ENCODE results near the gene LAMTOR5. TPM values are rescaled to one million over a fixed set of nuclear protein-coding genes. Genes with fewer than 3 reads are reported as not detected.

LAMTOR5 gene
- total RNA-seq, 2 experiments from 2014 or later = 105 to 108 TPM

GRCh38 chr1:110355321-110355720, 52.2 kb downstream of the LAMTOR5 start:
- Histone ChIP-seq H3K27me3 (ENCODE audit: control insufficient read depth in 1 of 2, insufficient read depth in 2 of 2, low read length in 2 of 2) (no peaks in the 10 kb centered on the region), H3K4me1 (ENCODE audit: insufficient read depth, low read length) (peaks cover 5% of the 10 kb centered on the region), H3K4me3 (ENCODE audit: low read length) (no peak overlapping the region), H3K27ac (ENCODE audit: low read depth in 1 of 2, low read length in 2 of 2) (no peak overlapping the region), H3K9me3 (ENCODE audit: control insufficient read depth in 1 of 2, insufficient read depth in 1 of 2, low read length in 2 of 2) (no peaks in the 10 kb centered on the region), H3K36me3 (ENCODE audit: insufficient read depth, low read length) (peaks cover 4% of the 10 kb centered on the region)
- POLR2A ChIA-PET = no interaction called here
- Mint-ChIP-seq H3K27me3 (no peaks in the 10 kb centered on the region), H3K4me1 (ENCODE audit: low read depth) (peaks cover 43% of the 10 kb centered on the region), H3K4me3 (no peak overlapping the region), H3K27ac (peak overlapping the region; percentile 49), H3K36me3 (ENCODE audit: low read depth) (peaks cover 39% of the 10 kb centered on the region), H3K9me3 (no peaks in the 10 kb centered on the region)
- ATAC-seq (ENCODE audit: poor library complexity) (no peak), DNase-seq (no peak)
- CTCF ChIA-PET = no interaction called here
- TF ChIP-seq CTCF (IDR thresholded peaks at IDR 0.05) = no peak
- intact Hi-C loops (cut with DNase I, micrococcal nuclease) = no loop called here

Other genes starting within 250 kb of the LAMTOR5 start
- gene KCNC4, start 197.4 kb downstream of the LAMTOR5 start, total RNA-seq = 10 to 100 TPM; 16.5 to 17.7 TPM
- 10 to 100 TPM; 49.4 to 49.7 TPM for gene RBM15, start 68.3 kb downstream of the LAMTOR5 start, total RNA-seq
- gene SLC16A4, start 16.7 kb downstream of the LAMTOR5 start, total RNA-seq = not detected
- not detected for gene PROK1, start 43.5 kb upstream of the LAMTOR5 start, total RNA-seq
- not detected for gene KCNA10, start 111.5 kb upstream of the LAMTOR5 start, total RNA-seq
- under 1 TPM; 0.78 to 0.88 TPM for gene KCNA2, start 198.7 kb upstream of the LAMTOR5 start, total RNA-seq

Measured in CD4-positive, alpha-beta T cell (primary cell).